Activated CD8-positive, alpha-beta memory T cell treated with anti-CD3 and anti-CD28 coated beads, Interleukin-2, amount 10 ng/mL, durations not matched to agents 7 days and 5 days (primary cell): Measurements from ENCODE around the gene PDE11A. TPM values are rescaled to one million over a fixed set of nuclear protein-coding genes. Genes with fewer than 3 reads are reported as not detected.
"Not testable (repeated sequence)": the region's sequence is repeated elsewhere in the genome, so short reads cannot be mapped to it uniquely, and the experiment has no call there.

ENCODE experiments used
- ATAC-seq: fragments of 150-1000 bp; cut with Tn5 transposase; one replicate; pipeline ENCODE4 v1.10.0; 2021; ENCODE audit warnings: moderate library complexity
- CTCF ChIA-PET: fragments of 350-600 bp; sonication (Branson Sonifier 250); formaldehyde crosslinking; loops from one replicate; lab custom pipeline; 2021; ENCODE audit warnings: antibody characterized with exemption; lab: Charles Lee
- DNase-seq: peaks from one replicate; pipeline ENCODE4 v3.0.0-alpha.2; 2020
- H3K27ac Mint-ChIP-seq: one replicate; pipeline ENCODE4 v1.8.0; 2021; ENCODE audit warnings: mild to moderate bottlenecking, mixed read lengths
- H3K27me3 Mint-ChIP-seq: one replicate; pipeline ENCODE4 v1.8.0; 2021; ENCODE audit warnings: mixed read lengths
- H3K36me3 Mint-ChIP-seq: one replicate; pipeline ENCODE4 v1.8.0; 2021; ENCODE audit warnings: mild to moderate bottlenecking, mixed read lengths
- H3K4me1 Mint-ChIP-seq: one replicate; pipeline ENCODE4 v1.8.0; 2021; ENCODE audit warnings: mixed read lengths
- H3K4me3 Mint-ChIP-seq: one replicate; pipeline ENCODE4 v1.8.0; 2021; ENCODE audit warnings: mild to moderate bottlenecking, moderate library complexity, mixed read lengths
- H3K9me3 Mint-ChIP-seq: one replicate; pipeline ENCODE4 v1.8.0; 2022; ENCODE audit warnings: low read depth, mixed read lengths
- total RNA-seq, 2 experiments: library from RNA; stranded (reverse); gene quantifications; one replicate each; pipeline ENCODE4 v1.2.3, GENCODE V29; 2021

Gene PDE11A
- total RNA-seq, 2 experiments from 2014 or later: not detected

GRCh38 chr2:178066890-178067669 is 5.5 kb downstream of the PDE11A start:
- CTCF ChIA-PET: no interaction called here
- no peak overlapping the region for H3K4me3 Mint-ChIP-seq
- H3K27me3 Mint-ChIP-seq: peaks cover 45% of the 10 kb centered on the region
- ATAC-seq: no peak
- no peaks in the 10 kb centered on the region for H3K9me3 Mint-ChIP-seq
- no peak overlapping the region for H3K27ac Mint-ChIP-seq
- no peaks in the 10 kb centered on the region for H3K36me3 Mint-ChIP-seq
- DNase-seq: no peak
- no peaks in the 10 kb centered on the region for H3K4me1 Mint-ChIP-seq

GRCh38 chr2:178066324-178066723 is 6.3 kb downstream of the PDE11A start:
- CTCF ChIA-PET: no interaction called here

DNA sequence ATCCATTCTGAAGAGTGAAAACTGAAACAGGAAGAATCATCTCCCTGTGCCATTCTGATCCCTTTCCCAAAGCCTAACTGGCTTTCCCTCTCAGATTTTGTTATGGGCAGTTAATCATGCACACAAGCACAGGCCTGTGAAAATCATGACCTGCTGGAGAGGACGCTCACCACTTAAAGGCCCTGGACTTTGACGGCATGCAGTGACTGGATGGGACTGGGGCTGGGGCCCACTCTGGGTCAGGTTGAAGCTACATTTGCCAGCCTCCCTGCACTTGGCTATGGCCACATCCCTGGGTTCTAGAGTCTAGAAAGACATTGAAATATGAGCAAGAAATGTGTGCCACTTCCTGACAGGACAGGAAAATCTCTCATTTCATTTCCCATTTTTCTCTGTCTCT is 12.9 kb downstream of the PDE11A start:
- CTCF ChIA-PET: interaction anchor here (0.7 kb wide), 1 partner anchor 19 kb away, joined by 3 read pairs; no protein-coding TSS in a partner anchor
- H3K36me3 Mint-ChIP-seq: no peaks in the 10 kb centered on the region

More at GRCh38 chr2:178066324-178066723, 6.3 kb downstream of the PDE11A start:
- Mint-ChIP-seq H3K27ac (no peak overlapping the region), H3K36me3 (no peaks in the 10 kb centered on the region), H3K4me1 (no peaks in the 10 kb centered on the region), H3K4me3 (no peak overlapping the region), H3K9me3 (no peaks in the 10 kb centered on the region), H3K27me3 (peaks cover 41% of the 10 kb centered on the region)
- DNase-seq (no peak), ATAC-seq (no peak)

GRCh38 chr2:178059111-178059510 is 13.5 kb downstream of the PDE11A start:
- DNase-seq (no peak), ATAC-seq (no peak)
- Mint-ChIP-seq H3K4me3 (no peak overlapping the region), H3K36me3 (no peaks in the 10 kb centered on the region), H3K27me3 (peaks cover 13% of the 10 kb centered on the region), H3K27ac (no peak overlapping the region), H3K4me1 (no peaks in the 10 kb centered on the region), H3K9me3 (no peaks in the 10 kb centered on the region)
- CTCF ChIA-PET: no interaction called here

More for the DNA sequence above, 12.9 kb downstream of the PDE11A start:
- H3K4me3 Mint-ChIP-seq: no peak overlapping the region
- DNase-seq: no peak
- peaks cover 14% of the 10 kb centered on the region for H3K27me3 Mint-ChIP-seq
- no peak for ATAC-seq
- H3K9me3 Mint-ChIP-seq: no peaks in the 10 kb centered on the region
- H3K4me1 Mint-ChIP-seq: no peaks in the 10 kb centered on the region
- H3K27ac Mint-ChIP-seq: no peak overlapping the region

GRCh38 chr2:178057179-178057680 is 15.3 kb downstream of the PDE11A start:
- Mint-ChIP-seq H3K9me3 (no peaks in the 10 kb centered on the region), H3K4me1 (no peaks in the 10 kb centered on the region), H3K4me3 (no peak overlapping the region), H3K36me3 (no peaks in the 10 kb centered on the region), H3K27me3 (peaks cover 5% of the 10 kb centered on the region), H3K27ac (no peak overlapping the region)
- DNase-seq: no peak
- ATAC-seq: no peak
- CTCF ChIA-PET: no interaction called here

DNA sequence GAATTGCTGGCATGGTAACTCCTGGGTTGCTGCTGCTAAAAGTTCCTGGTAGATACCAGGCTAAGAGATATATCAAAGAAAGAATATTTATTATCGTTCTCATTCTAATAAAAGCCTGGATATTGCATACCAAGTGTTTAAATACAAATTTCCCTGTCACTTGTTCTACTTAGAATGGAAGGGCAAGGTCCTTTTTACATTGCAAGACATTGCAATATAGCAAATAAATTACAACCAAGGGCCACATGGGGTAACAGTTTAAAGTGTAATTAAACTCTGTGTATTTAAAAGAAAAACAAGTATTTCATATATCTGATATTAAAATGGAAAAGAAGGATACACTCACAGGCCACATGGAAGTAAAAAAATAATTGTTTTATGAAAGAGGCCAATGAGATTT is 16.2 kb downstream of the PDE11A start:
- DNase-seq (no peak), ATAC-seq (no peak)
- H3K9me3 Mint-ChIP-seq: no peaks in the 10 kb centered on the region
- H3K27ac Mint-ChIP-seq: no peak overlapping the region
- CTCF ChIA-PET: no interaction called here
- no peak overlapping the region for H3K4me3 Mint-ChIP-seq
- H3K27me3 Mint-ChIP-seq: no peaks in the 10 kb centered on the region
- no peaks in the 10 kb centered on the region for H3K4me1 Mint-ChIP-seq
- H3K36me3 Mint-ChIP-seq: no peaks in the 10 kb centered on the region

DNA sequence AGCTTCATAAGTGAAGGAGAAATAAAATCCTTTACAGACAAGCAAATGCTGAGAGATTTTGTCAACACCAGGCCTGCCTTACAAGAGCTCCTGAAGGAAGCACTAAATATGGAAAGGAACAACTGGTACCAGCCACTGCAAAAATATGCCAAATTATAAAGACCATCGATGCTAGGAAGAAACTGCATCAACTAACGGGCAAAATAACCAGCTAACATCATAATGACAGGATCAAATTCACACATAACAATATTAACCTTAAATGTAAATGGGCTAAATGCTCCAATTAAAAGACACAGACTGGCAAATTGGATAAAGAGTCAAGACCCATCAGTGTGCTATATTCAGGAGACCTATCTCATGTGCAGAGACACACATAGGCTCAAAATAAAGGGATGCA is 21.3 kb downstream of the PDE11A start:
- H3K27me3 Mint-ChIP-seq, H3K4me1 Mint-ChIP-seq, ATAC-seq, H3K4me3 Mint-ChIP-seq, H3K9me3 Mint-ChIP-seq, DNase-seq, CTCF ChIA-PET, H3K36me3 Mint-ChIP-seq, H3K27ac Mint-ChIP-seq: not testable (repeated sequence)

DNA sequence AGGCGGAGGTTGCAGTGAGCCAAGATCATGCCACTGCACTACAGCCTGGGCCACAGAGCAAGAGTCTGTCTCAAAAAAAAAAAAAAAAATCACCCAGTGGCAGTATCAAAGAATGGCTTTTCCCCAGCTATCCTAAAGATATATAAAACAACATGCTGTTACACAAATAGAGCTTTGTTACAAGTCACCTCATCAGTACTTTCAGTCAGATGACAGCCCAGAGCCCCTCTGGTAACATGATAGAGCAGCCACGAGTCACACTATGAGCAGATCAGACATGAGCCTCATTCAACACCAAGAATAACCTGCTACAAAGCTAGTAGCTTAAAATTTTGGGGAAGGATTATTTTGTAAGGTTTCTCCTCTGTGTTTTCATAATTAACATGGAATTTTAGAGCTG is 25.2 kb downstream of the PDE11A start:
- no peak for ATAC-seq
- H3K9me3 Mint-ChIP-seq: no peaks in the 10 kb centered on the region
- no peak overlapping the region for H3K27ac Mint-ChIP-seq
- H3K4me1 Mint-ChIP-seq: no peaks in the 10 kb centered on the region
- DNase-seq: no peak
- CTCF ChIA-PET: no interaction called here
- no peaks in the 10 kb centered on the region for H3K36me3 Mint-ChIP-seq
- H3K4me3 Mint-ChIP-seq: no peak overlapping the region
- H3K27me3 Mint-ChIP-seq: peaks cover 7% of the 10 kb centered on the region

GRCh38 chr2:178044836-178045235 is 27.7 kb downstream of the PDE11A start:
- no peaks in the 10 kb centered on the region for H3K4me1 Mint-ChIP-seq
- H3K9me3 Mint-ChIP-seq: no peaks in the 10 kb centered on the region
- ATAC-seq: no peak
- CTCF ChIA-PET: interaction anchor here (1.6 kb wide), 1 partner anchor 13 kb away, joined by 5 read pairs; no protein-coding TSS in a partner anchor
- no peak for DNase-seq
- no peaks in the 10 kb centered on the region for H3K36me3 Mint-ChIP-seq
- no peak overlapping the region for H3K27ac Mint-ChIP-seq
- H3K4me3 Mint-ChIP-seq: no peak overlapping the region
- H3K27me3 Mint-ChIP-seq: peaks cover 7% of the 10 kb centered on the region

DNA sequence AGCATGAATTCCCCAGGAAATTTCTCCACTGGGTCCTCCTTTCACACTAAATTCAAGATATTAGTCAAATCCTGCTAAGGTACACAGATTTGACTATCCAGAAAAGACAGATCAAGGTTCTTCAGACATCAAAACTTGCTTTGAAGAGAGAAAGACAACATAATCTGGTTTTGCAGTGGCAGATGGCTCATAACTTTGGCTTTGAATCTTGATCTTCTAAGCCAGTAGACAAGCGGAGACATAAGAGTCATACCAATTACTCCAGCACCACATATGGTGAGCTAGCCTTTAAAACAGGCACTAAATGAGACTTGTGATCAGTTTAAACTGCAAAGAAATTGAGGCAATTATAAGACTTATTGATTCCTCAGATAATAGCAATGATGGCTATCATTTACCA is 29.3 kb downstream of the PDE11A start:
- no peaks in the 10 kb centered on the region for H3K4me1 Mint-ChIP-seq
- H3K36me3 Mint-ChIP-seq: no peaks in the 10 kb centered on the region
- ATAC-seq (no peak), DNase-seq (no peak)
- no peaks in the 10 kb centered on the region for H3K9me3 Mint-ChIP-seq
- no peak overlapping the region for H3K4me3 Mint-ChIP-seq
- H3K27ac Mint-ChIP-seq: no peak overlapping the region
- peaks cover 7% of the 10 kb centered on the region for H3K27me3 Mint-ChIP-seq
- CTCF ChIA-PET: no interaction called here

DNA sequence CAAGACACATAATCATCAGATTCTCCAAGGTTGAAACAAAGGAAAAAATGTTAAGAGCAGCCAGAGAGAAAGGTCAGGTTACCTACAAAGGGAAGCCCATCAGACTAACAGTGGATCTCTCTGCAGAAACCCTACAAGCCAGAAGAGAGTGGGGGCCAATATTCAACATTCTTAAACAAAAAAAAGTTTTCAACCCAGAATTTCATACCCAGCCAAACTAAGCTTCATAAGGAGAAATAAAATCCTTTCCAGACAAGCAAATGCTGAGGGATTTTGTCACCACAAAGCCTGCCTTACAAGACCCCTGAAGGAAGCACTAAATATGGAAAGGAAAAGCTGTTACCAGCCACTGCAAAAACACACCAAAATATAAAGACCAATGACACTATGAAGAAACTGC is 39.0 kb downstream of the PDE11A start:
- not testable (repeated sequence) for H3K9me3 Mint-ChIP-seq

GRCh38 chr2:178029342-178029741 is 43.2 kb downstream of the PDE11A start:
- H3K4me1 Mint-ChIP-seq: no peaks in the 10 kb centered on the region
- H3K27me3 Mint-ChIP-seq: peaks cover 2% of the 10 kb centered on the region
- H3K36me3 Mint-ChIP-seq: no peaks in the 10 kb centered on the region
- no peak overlapping the region for H3K27ac Mint-ChIP-seq
- ATAC-seq (no peak), DNase-seq (no peak)
- CTCF ChIA-PET: no interaction called here
- H3K4me3 Mint-ChIP-seq: no peak overlapping the region
- no peaks in the 10 kb centered on the region for H3K9me3 Mint-ChIP-seq

More for the DNA sequence above, 39.0 kb downstream of the PDE11A start:
- H3K27ac Mint-ChIP-seq, H3K4me1 Mint-ChIP-seq, DNase-seq, H3K4me3 Mint-ChIP-seq, CTCF ChIA-PET, ATAC-seq, H3K27me3 Mint-ChIP-seq, H3K36me3 Mint-ChIP-seq: not testable (repeated sequence)

- H3K27ac Mint-ChIP-seq: no peak overlapping the region
Measured at GRCh38 chr2:178025551-178026185, 46.9 kb downstream of the PDE11A start.

GRCh38 chr2:178018141-178018540 is 54.4 kb downstream of the PDE11A start:
- Mint-ChIP-seq H3K4me3 (no peak overlapping the region), H3K4me1 (no peaks in the 10 kb centered on the region), H3K27ac (no peak overlapping the region), H3K27me3 (peaks cover 2% of the 10 kb centered on the region), H3K36me3 (no peaks in the 10 kb centered on the region), H3K9me3 (no peaks in the 10 kb centered on the region)
- ATAC-seq (no peak), DNase-seq (no peak)
- CTCF ChIA-PET: no interaction called here

More at GRCh38 chr2:178025551-178026185, 46.9 kb downstream of the PDE11A start:
- Mint-ChIP-seq H3K36me3 (no peaks in the 10 kb centered on the region), H3K4me1 (no peaks in the 10 kb centered on the region), H3K27me3 (peaks cover 2% of the 10 kb centered on the region), H3K9me3 (no peaks in the 10 kb centered on the region), H3K4me3 (no peak overlapping the region)
- CTCF ChIA-PET: no interaction called here
- ATAC-seq (no peak), DNase-seq (no peak)
